ENCODE data around the gene PTPRCAP. TPM values are rescaled to one million over a fixed set of nuclear protein-coding genes. Genes with fewer than 3 reads are reported as not detected.
A peak's percentile ranks its signal among the peaks of the same experiment; 100 is the strongest.

Gene PTPRCAP
- total RNA-seq, 1 donor from 2014 or later, result 2.3 TPM

- Mint-ChIP-seq H3K4me1 (ENCODE audit: low read depth) (peaks cover 5% of the 10 kb centered on the region), H3K27me3 (peaks cover 32% of the 10 kb centered on the region), H3K27ac (no peak overlapping the region), H3K9me3 (ENCODE audit: low read depth) (no peaks in the 10 kb centered on the region), H3K4me3 (ENCODE audit: low read depth) (no peak overlapping the region), H3K36me3 (ENCODE audit: insufficient read depth) (no peaks in the 10 kb centered on the region)
- DNase-seq (ENCODE audit: low spot score, unreplicated experiment), result no peak
- TF ChIP-seq CTCF (IDR thresholded peaks at IDR 0.05; ENCODE audit: unreplicated experiment), result no peak
Observed at GRCh38 chr11:67416416-67417335, 20.8 kb downstream of the PTPRCAP start.

GRCh38 chr11:67415501-67416304 lies 21.8 kb downstream of the PTPRCAP start, which contains the start of gene CARNS1:
CARNS1 (plus strand) TSS chr11:67415678; CDS start chr11:67416200, 522 bp downstream.
- DNase-seq (ENCODE audit: low spot score, unreplicated experiment), result no peak
- H3K9me3 Mint-ChIP-seq (ENCODE audit: low read depth), result no peaks in the 10 kb centered on the region
- no peak within 1 kb of the TSS for H3K27ac Mint-ChIP-seq
- peak within 1 kb of the TSS; percentile 57 for H3K4me3 Mint-ChIP-seq (ENCODE audit: low read depth)
- peaks cover 35% of the 10 kb centered on the region for H3K27me3 Mint-ChIP-seq
- no peaks in the 10 kb centered on the region for H3K36me3 Mint-ChIP-seq (ENCODE audit: insufficient read depth)
- H3K4me1 Mint-ChIP-seq (ENCODE audit: low read depth), result peaks cover 4% of the 10 kb centered on the region
- no peak for TF ChIP-seq CTCF (IDR thresholded peaks at IDR 0.05; ENCODE audit: unreplicated experiment)

- H3K27me3 Mint-ChIP-seq, result peaks cover 37% of the 10 kb centered on the region
- H3K4me3 Mint-ChIP-seq (ENCODE audit: low read depth), result no peak overlapping the region
- H3K36me3 Mint-ChIP-seq (ENCODE audit: insufficient read depth), result no peaks in the 10 kb centered on the region
- peaks cover 5% of the 10 kb centered on the region for H3K4me1 Mint-ChIP-seq (ENCODE audit: low read depth)
- DNase-seq (ENCODE audit: low spot score, unreplicated experiment), result no peak
- no peak overlapping the region for H3K27ac Mint-ChIP-seq
- no peak for TF ChIP-seq CTCF (IDR thresholded peaks at IDR 0.05; ENCODE audit: unreplicated experiment)
- H3K9me3 Mint-ChIP-seq (ENCODE audit: low read depth), result no peaks in the 10 kb centered on the region
Observed at GRCh38 chr11:67413266-67413849, 24.1 kb downstream of the PTPRCAP start.

GRCh38 chr11:67412495-67413179 lies 24.8 kb downstream of the PTPRCAP start:
- H3K27me3 Mint-ChIP-seq, result peaks cover 38% of the 10 kb centered on the region
- H3K4me1 Mint-ChIP-seq (ENCODE audit: low read depth), result peaks cover 5% of the 10 kb centered on the region
- no peak overlapping the region for H3K27ac Mint-ChIP-seq
- no peaks in the 10 kb centered on the region for H3K36me3 Mint-ChIP-seq (ENCODE audit: insufficient read depth)
- no peak overlapping the region for H3K4me3 Mint-ChIP-seq (ENCODE audit: low read depth)
- DNase-seq (ENCODE audit: low spot score, unreplicated experiment), result no peak
- H3K9me3 Mint-ChIP-seq (ENCODE audit: low read depth), result no peaks in the 10 kb centered on the region
- TF ChIP-seq CTCF (IDR thresholded peaks at IDR 0.05; ENCODE audit: unreplicated experiment), result no peak

All from progenitor cell of endocrine pancreas (in vitro differentiated cells).